ENCODE measurements around the gene TRPV6. TPM values are rescaled to one million over a fixed set of nuclear protein-coding genes. Genes with fewer than 3 reads are reported as not detected.

TRPV6 gene
- under 0.01 TPM in 1 of 2 replicates, not detected in the other for total RNA-seq (2012; rRNA removed)

GRCh38 chr7:142885311-142886230 lies at the start of gene TRPV6:
Gene TRPV6, minus strand, starts transcription at chr7:142885745.
- H3K4me2 ChIP-seq (ENCODE audit: low read length) = no peak within 1 kb of the TSS
- H3K9me3 ChIP-seq (replicated peaks; ENCODE audit: low read length) = no peaks in the 10 kb centered on the region
- H3K27me3 ChIP-seq (ENCODE audit: control insufficient read depth, insufficient read depth, low read length) = peaks cover 46% of the 10 kb centered on the region
- no peaks in the 10 kb centered on the region for H3K36me3 ChIP-seq (ENCODE audit: insufficient read depth, low read length)
- H3K4me3 ChIP-seq (ENCODE audit: low read length) = no peak within 1 kb of the TSS
- no peaks in the 10 kb centered on the region for H3K4me1 ChIP-seq (ENCODE audit: control insufficient read depth, insufficient read depth, low read length)
- no peak within 1 kb of the TSS for H3K9ac ChIP-seq (ENCODE audit: low read depth, low read length)

- no peaks in the 10 kb centered on the region for H3K36me3 ChIP-seq (ENCODE audit: insufficient read depth, low read length)
These were observed 48.5 kb upstream of the TRPV6 start for GRCh38 chr7:142934056-142934455.

DNA sequence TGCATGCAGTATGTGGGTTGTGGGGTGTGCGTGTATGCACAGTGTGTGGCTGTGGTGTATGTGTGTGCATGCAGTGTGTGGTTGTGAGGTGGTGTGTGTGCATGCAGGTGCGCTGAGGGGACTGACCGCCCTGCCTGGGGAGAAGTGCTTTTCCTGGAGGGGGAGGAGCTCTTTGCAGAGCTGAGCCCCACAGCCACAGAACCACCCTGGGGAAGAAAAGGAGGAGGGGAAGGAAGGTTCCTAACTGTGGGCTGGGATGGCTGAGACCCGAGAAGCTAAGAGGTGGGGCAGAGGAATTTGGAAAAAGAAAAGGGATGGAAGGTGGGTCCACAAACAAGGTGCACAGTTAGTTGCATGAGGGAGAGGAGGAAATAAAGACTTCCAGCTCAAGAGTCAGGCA lies 48.1 kb upstream of the TRPV6 start, which contains the start of gene TRPV5:
TSS of gene TRPV5 (minus strand) at position 123 of the 400 bp plus-strand sequence. CDS start 287 bp downstream, outside the sequence.
- H3K4me3 ChIP-seq (ENCODE audit: low read length) = no peak within 1 kb of the TSS
- H3K4me1 ChIP-seq (ENCODE audit: control insufficient read depth, insufficient read depth, low read length) = no peaks in the 10 kb centered on the region
- no peaks in the 10 kb centered on the region for H3K36me3 ChIP-seq (ENCODE audit: insufficient read depth, low read length)
- H3K9me3 ChIP-seq (replicated peaks; ENCODE audit: low read length) = no peaks in the 10 kb centered on the region
- H3K9ac ChIP-seq (ENCODE audit: low read depth, low read length) = no peak within 1 kb of the TSS
- no peak within 1 kb of the TSS for H3K4me2 ChIP-seq (ENCODE audit: low read length)
- peaks cover 18% of the 10 kb centered on the region for H3K27me3 ChIP-seq (ENCODE audit: control insufficient read depth, insufficient read depth, low read length)

More at GRCh38 chr7:142934056-142934455, 48.5 kb upstream of the TRPV6 start:
- H3K4me1 ChIP-seq (ENCODE audit: control insufficient read depth, insufficient read depth, low read length) = no peaks in the 10 kb centered on the region
- no peak overlapping the region for H3K9ac ChIP-seq (ENCODE audit: low read depth, low read length)
- no peak overlapping the region for H3K4me2 ChIP-seq (ENCODE audit: low read length)
- no peaks in the 10 kb centered on the region for H3K9me3 ChIP-seq (replicated peaks; ENCODE audit: low read length)
- H3K4me3 ChIP-seq (ENCODE audit: low read length) = no peak overlapping the region
- peaks cover 18% of the 10 kb centered on the region for H3K27me3 ChIP-seq (ENCODE audit: control insufficient read depth, insufficient read depth, low read length)

- no peaks in the 10 kb centered on the region for H3K36me3 ChIP-seq (ENCODE audit: insufficient read depth, low read length)
- no peaks in the 10 kb centered on the region for H3K9me3 ChIP-seq (replicated peaks; ENCODE audit: low read length)
- H3K4me2 ChIP-seq (ENCODE audit: low read length) = no peak overlapping the region
- no peak overlapping the region for H3K4me3 ChIP-seq (ENCODE audit: low read length)
- no peak overlapping the region for H3K9ac ChIP-seq (ENCODE audit: low read depth, low read length)
- H3K27me3 ChIP-seq (ENCODE audit: control insufficient read depth, insufficient read depth, low read length) = peaks cover 13% of the 10 kb centered on the region
- no peaks in the 10 kb centered on the region for H3K4me1 ChIP-seq (ENCODE audit: control insufficient read depth, insufficient read depth, low read length)
These were observed 47.5 kb upstream of the TRPV6 start for GRCh38 chr7:142933092-142933475.

- H3K9me3 ChIP-seq (replicated peaks; ENCODE audit: low read length) = no peaks in the 10 kb centered on the region
- no peaks in the 10 kb centered on the region for H3K36me3 ChIP-seq (ENCODE audit: insufficient read depth, low read length)
- no peak overlapping the region for H3K9ac ChIP-seq (ENCODE audit: low read depth, low read length)
- no peaks in the 10 kb centered on the region for H3K4me1 ChIP-seq (ENCODE audit: control insufficient read depth, insufficient read depth, low read length)
- H3K4me3 ChIP-seq (ENCODE audit: low read length) = no peak overlapping the region
- peaks cover 8% of the 10 kb centered on the region for H3K27me3 ChIP-seq (ENCODE audit: control insufficient read depth, insufficient read depth, low read length)
- H3K4me2 ChIP-seq (ENCODE audit: low read length) = no peak overlapping the region
These were observed 47.0 kb upstream of the TRPV6 start for GRCh38 chr7:142932386-142933091.

DNA sequence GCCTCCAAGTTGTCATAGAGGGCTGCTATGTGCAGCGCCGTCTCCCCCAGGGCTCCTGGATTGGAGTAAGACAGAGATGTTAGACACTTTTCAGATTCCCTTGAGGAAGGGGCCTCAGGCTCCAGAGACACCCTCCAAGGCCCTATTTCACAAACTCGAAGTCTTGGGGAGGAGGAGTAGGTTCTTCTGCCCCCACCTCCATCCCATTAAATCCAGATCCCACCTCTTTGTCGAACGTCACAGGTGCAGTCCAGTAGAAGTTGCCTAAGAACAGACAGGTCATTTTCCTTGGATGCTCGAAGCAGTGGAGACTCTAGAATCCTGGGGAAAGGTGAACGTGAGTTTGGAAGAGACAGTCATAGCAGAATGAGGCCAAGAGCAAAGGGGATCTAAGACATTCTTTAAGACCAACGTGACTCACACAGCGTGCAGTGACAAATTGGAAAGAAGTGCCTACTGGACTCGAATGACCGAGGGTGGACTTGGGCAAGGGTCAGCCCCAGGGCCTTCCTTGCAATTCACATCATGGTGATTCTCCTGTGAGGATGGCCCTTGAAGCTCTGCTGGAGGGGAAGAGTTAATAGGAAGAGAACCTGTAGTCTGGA lies 44.7 kb upstream of the TRPV6 start:
- H3K27me3 ChIP-seq (ENCODE audit: control insufficient read depth, insufficient read depth, low read length) = peaks cover 18% of the 10 kb centered on the region
- no peaks in the 10 kb centered on the region for H3K4me1 ChIP-seq (ENCODE audit: control insufficient read depth, insufficient read depth, low read length)
- H3K9ac ChIP-seq (ENCODE audit: low read depth, low read length) = no peak overlapping the region
- H3K4me2 ChIP-seq (ENCODE audit: low read length) = no peak overlapping the region
- no peaks in the 10 kb centered on the region for H3K9me3 ChIP-seq (replicated peaks; ENCODE audit: low read length)
- H3K4me3 ChIP-seq (ENCODE audit: low read length) = no peak overlapping the region
- no peaks in the 10 kb centered on the region for H3K36me3 ChIP-seq (ENCODE audit: insufficient read depth, low read length)

DNA sequence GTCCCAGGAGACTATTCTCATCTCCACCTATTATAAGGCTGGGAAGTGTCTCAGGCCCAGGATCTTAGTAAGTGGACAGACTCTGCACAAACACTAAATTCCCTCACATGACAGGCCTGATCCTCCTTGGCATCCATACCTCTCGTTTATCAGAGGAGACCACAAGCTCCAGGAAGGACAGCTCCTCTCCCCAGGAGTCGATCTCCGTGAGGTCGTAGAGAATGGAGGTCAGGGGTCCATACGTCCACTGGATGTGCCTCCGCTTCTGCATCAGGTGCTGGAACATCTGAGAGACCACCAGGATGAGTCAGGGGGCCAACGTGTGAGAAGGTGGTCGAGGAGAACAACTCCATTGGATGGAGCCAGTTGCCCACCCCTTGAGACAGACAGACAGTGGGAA lies 42.4 kb upstream of the TRPV6 start:
- H3K4me2 ChIP-seq (ENCODE audit: low read length) = no peak overlapping the region

DNA sequence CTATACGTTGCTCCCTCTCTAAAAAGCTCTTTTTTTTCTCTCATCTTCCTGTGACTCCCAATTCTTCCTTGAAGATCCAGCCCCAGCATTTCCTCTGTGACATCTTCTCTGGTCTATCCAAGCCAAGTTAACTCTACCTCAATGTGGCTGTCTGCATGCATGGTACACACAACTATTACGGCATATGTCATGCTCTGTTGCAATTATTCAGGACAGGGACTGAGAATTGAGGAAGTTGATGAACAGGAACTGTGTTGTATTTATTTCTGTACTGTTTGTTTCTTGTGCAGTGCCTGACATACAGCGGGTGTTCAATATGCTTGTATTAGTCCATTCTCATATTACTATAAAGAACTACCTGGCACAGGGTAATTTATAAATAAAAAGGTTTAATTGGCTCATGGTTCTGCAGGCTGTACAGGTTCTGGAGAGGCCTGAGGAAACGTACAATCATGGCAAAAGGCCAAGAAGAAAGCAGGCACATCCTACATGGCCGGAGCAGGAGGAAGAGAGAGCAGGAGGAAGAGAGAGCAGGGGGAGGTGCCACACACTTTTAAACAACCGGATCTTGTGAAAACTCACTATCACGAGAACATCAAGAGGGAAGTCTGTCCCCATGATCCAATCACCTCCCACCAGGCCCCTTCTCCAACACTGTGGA lies 41.7 kb upstream of the TRPV6 start:
- no peaks in the 10 kb centered on the region for H3K36me3 ChIP-seq (ENCODE audit: insufficient read depth, low read length)
- no peak overlapping the region for H3K4me3 ChIP-seq (ENCODE audit: low read length)
- peaks cover 21% of the 10 kb centered on the region for H3K27me3 ChIP-seq (ENCODE audit: control insufficient read depth, insufficient read depth, low read length)
- H3K4me2 ChIP-seq (ENCODE audit: low read length) = no peak overlapping the region
- H3K4me1 ChIP-seq (ENCODE audit: control insufficient read depth, insufficient read depth, low read length) = no peaks in the 10 kb centered on the region
- H3K9ac ChIP-seq (ENCODE audit: low read depth, low read length) = no peak overlapping the region
- no peaks in the 10 kb centered on the region for H3K9me3 ChIP-seq (replicated peaks; ENCODE audit: low read length)

More for the DNA sequence above, 42.4 kb upstream of the TRPV6 start:
- Histone ChIP-seq H3K36me3 (ENCODE audit: insufficient read depth, low read length) (no peaks in the 10 kb centered on the region), H3K4me3 (ENCODE audit: low read length) (no peak overlapping the region), H3K27me3 (ENCODE audit: control insufficient read depth, insufficient read depth, low read length) (peaks cover 20% of the 10 kb centered on the region), H3K9ac (ENCODE audit: low read depth, low read length) (no peak overlapping the region), H3K9me3 (replicated peaks; ENCODE audit: low read length) (no peaks in the 10 kb centered on the region), H3K4me1 (ENCODE audit: control insufficient read depth, insufficient read depth, low read length) (no peaks in the 10 kb centered on the region)

DNA sequence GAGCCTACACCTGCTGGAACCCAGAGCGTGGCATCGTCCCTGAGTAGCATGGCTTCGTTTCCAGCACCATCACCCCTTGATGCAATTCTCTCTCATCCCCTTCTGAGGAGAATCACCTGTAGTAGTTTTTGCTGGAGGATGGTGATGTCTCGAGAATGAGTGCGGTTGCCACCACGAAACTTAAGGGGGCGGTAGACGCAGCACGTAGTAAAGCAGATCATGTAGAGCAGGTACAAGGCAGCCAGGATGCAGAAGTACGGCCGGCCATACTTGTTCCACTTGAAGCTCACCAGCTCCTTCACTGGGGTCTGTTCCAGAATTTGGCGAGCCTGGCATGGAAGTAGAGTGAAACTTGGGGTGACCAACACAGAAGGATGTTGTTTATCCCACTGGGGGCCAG lies 39.9 kb upstream of the TRPV6 start:
- H3K4me2 ChIP-seq (ENCODE audit: low read length) = no peak overlapping the region
- H3K27me3 ChIP-seq (ENCODE audit: control insufficient read depth, insufficient read depth, low read length) = peaks cover 22% of the 10 kb centered on the region
- no peaks in the 10 kb centered on the region for H3K4me1 ChIP-seq (ENCODE audit: control insufficient read depth, insufficient read depth, low read length)
- no peak overlapping the region for H3K4me3 ChIP-seq (ENCODE audit: low read length)
- no peak overlapping the region for H3K9ac ChIP-seq (ENCODE audit: low read depth, low read length)
- no peaks in the 10 kb centered on the region for H3K36me3 ChIP-seq (ENCODE audit: insufficient read depth, low read length)
- H3K9me3 ChIP-seq (replicated peaks; ENCODE audit: low read length) = no peaks in the 10 kb centered on the region

GRCh38 chr7:142923391-142923790 lies 37.8 kb upstream of the TRPV6 start:
- Histone ChIP-seq H3K4me2 (ENCODE audit: low read length) (no peak overlapping the region), H3K4me1 (ENCODE audit: control insufficient read depth, insufficient read depth, low read length) (no peaks in the 10 kb centered on the region), H3K9ac (ENCODE audit: low read depth, low read length) (no peak overlapping the region), H3K9me3 (replicated peaks; ENCODE audit: low read length) (no peaks in the 10 kb centered on the region), H3K4me3 (ENCODE audit: low read length) (no peak overlapping the region), H3K27me3 (ENCODE audit: control insufficient read depth, insufficient read depth, low read length) (peaks cover 38% of the 10 kb centered on the region), H3K36me3 (ENCODE audit: insufficient read depth, low read length) (no peaks in the 10 kb centered on the region)

DNA sequence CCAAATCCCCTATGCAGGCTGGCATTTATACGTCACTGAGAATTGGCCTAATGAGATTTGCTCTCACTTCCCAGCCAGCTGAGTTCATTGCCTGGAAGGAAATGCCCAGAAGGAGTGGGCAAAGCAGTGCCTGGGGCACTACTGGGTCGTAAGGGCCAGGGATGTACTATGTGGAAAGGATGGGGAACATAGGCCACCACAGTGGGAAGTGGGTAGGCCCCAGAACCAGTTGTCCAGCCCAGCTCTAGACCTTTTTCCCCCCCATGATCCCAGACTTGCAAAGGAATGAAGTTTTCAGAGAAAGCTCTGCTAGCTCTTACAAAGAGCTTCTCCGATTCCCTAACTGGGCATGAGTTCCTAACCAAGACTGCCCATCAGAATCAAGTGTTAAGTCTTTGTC lies 34.1 kb upstream of the TRPV6 start:
- no peak overlapping the region for H3K9ac ChIP-seq (ENCODE audit: low read depth, low read length)
- no peak overlapping the region for H3K4me3 ChIP-seq (ENCODE audit: low read length)
- H3K4me2 ChIP-seq (ENCODE audit: low read length) = no peak overlapping the region
- no peaks in the 10 kb centered on the region for H3K4me1 ChIP-seq (ENCODE audit: control insufficient read depth, insufficient read depth, low read length)
- H3K36me3 ChIP-seq (ENCODE audit: insufficient read depth, low read length) = no peaks in the 10 kb centered on the region
- H3K27me3 ChIP-seq (ENCODE audit: control insufficient read depth, insufficient read depth, low read length) = peaks cover 40% of the 10 kb centered on the region
- no peaks in the 10 kb centered on the region for H3K9me3 ChIP-seq (replicated peaks; ENCODE audit: low read length)
